Esophagus squamous epithelium (tissue), 4 donors: ENCODE data around the gene RAP2B.

ENCODE experiments used
- CTCF ChIP-seq, 6 experiments: fragments of 450-650 bp in 4 of 6; fragments of 200-600 bp in 2 of 6; sonication (generic) in 2 of 6; IDR thresholded peaks; one replicate each; pipeline ENCODE4 v1.5.1; 2016 to 2019; ENCODE audit warnings: antibody characterized with exemption in 6 of 6, mild to moderate bottlenecking in 4 of 6, moderate library complexity in 4 of 6
- POLR2A ChIP-seq, 4 donors: fragments of 450-650 bp; IDR thresholded peaks; one replicate each; pipeline ENCODE4 v1.6.1; 2017; ENCODE audit warnings: antibody characterized with exemption in 4 of 4, mild to moderate bottlenecking in 4 of 4, moderate library complexity in 3 of 4

DNA sequence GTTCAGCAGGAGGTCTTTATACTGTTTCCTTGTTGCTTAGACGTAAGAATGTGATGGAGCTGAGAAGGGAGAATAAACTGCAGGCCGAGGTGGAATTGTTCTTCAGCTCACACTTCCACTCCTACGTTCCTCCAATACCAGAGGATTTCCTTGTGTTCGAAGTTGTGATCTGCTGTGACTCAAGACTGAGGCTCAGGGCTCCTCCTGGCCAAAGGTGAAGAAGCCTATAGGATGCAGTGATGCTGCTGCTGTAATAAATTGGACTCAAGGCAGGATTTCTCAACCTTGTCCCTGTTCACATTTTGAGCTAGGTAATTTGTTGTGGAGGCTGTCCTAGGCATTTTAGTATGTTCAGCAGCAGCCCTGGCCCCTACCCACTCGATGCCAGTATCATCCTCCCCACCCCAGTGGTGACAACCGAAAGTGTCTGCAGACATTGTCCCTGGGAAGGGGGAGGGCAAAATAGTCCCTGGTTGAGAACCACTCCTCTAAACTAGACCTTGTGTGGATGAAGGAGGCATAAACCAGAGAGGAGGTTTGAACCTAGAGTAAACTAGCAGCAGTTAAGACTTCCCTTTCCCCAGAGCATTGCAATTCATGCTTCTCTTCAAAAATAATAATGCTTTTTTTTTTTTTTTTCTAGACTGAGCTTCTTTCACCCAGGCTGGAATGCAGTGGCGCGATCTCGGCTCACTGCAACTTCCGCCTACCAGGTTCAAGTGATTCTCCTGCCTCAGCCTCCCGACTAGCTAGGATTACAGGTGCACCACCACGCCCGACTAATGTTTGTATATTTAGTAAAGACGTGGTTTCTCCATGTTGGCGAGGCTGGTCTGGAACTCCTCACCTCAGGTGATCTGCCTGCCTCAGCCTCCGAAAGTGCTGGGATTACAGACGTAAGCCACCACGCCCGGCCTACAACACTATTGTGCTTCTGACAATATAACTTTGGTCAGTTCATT is 11.1 kb downstream of the RAP2B start:
- no peak for TF ChIP-seq CTCF (IDR thresholded peaks at IDR 0.05)
- TF ChIP-seq POLR2A (IDR thresholded peaks at IDR 0.05), result no peak
